ENCODE measurements around the gene LIG1.
"Not testable (repeated sequence)": the region's sequence is repeated elsewhere in the genome, so short reads cannot be mapped to it uniquely, and the experiment has no call there.

LIG1 gene

GRCh38 chr19:48120505-48120904 is 49.6 kb downstream of the LIG1 start:
- DNase-seq: no peak

DNA sequence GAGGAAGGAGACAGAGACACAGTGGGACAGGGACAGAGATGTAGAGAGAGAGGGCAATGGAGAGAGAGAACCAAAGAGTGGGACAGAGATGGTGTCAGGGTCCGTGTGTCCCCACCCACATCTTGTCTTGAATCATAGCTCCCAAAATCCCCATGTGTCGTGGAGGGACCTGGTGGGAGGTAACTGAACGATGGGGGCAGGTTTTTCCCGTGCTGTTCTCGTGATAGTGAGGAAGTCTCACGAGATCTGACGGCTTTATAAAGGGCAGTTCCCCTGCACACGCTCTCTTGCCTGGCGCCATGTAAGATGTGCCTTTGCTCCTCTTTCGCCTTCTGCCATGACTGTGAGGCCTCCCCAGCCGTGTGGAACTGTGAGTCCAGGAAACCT is 52.0 kb downstream of the LIG1 start:
- DNase-seq: no peak

GRCh38 chr19:48117515-48118130 is 52.5 kb downstream of the LIG1 start:
- peak in 1 of 2 experiments; percentile 1 for DNase-seq

DNA sequence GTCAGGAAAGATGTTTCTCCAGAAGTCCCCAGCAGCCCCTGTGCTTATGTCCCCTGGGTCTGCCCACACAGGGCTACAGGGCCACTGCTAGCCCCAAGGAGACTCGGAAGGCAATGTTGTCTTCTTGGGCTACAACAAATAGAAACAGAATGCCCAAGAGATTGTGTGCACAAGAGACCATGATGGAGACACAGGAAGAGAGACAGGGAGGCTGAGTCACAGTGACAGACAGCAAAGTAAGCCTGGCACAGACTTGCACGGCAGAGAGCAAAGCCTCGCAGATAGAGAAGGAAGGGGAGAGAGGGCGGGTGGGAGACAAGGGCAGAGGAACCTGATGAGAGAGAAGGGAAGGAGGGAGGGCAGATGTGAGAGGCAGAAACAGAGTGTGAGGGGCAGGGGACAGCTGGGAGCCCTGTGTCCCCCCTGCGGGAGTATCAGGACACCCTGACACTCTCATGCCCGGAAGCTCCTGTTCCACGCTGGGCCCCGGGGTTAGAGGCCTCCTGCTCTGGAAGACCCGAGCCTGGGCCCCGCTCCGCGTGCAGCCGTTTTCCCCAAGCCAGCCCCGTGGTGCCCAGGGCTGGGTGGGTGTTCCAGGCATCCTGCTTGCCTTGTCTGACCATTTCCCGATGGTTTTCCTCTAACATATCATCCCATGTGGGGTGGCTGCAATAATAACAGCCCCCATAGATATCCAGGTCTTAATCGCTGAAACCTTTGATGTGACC is 56.8 kb downstream of the LIG1 start:
- DNase-seq: peak; percentile 59 to 60

DNA sequence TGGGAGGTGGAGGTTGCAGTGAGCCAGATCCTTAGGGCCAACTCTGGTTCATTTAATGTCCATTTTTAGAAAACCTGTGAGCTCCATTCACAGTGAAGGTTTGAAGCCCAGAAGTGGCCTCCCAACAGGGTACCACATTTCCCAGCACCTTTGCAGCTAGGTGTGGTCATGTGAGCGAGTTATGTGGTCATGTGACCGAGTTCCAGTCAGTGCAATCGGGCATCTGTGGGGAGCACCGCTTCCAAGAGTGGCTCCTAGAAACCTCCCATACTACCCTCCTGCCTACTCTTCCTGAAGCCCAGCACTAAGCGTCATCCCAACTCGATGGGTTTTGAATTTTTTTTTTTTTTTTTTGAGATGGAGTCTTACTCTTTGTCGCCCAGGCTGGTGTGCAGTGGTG is 58.9 kb downstream of the LIG1 start:
- DNase-seq: no peak

DNA sequence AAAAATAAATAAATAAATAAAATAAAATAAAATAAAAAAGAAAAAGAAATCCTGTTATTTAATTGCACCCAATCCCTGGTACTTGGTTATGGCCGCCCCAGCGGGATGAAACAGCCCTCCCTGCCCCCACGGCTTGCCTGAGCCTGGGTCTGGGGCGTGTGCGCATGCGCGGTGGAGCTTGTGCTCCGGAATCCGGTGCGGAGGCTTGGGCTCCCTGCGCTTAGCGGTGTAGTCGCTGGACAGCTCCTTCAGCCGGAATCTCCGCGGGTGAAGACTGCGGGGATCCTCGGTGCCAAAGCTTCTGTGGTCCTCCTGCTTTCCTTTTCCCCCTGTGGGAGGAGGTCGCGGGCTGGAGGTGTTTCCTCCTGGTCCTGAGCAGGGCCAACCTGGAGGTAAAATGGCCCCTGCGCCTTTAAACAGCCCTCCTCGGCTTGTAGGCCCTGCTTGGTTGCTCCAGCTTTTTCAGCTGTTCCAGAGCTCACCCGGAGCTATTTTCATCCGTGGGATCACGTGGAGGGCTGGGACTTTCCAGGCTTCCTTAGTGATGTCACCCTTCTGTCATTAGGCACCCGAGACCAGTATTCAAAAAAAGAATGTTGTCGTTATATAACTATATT is 59.7 kb downstream of the LIG1 start, which contains the start of gene PLA2G4C:
Gene PLA2G4C, minus strand, starts transcription at position 468 of the 617 bp plus-strand sequence. CDS start 4,288 bp downstream, outside the sequence.
- DNase-seq: peak; percentile 86 to 87

GRCh38 chr19:48108997-48109782 is 61.0 kb downstream of the LIG1 start:
- DNase-seq: no peak

GRCh38 chr19:48103922-48104321 is 66.2 kb downstream of the LIG1 start:
- no peak for DNase-seq

DNA sequence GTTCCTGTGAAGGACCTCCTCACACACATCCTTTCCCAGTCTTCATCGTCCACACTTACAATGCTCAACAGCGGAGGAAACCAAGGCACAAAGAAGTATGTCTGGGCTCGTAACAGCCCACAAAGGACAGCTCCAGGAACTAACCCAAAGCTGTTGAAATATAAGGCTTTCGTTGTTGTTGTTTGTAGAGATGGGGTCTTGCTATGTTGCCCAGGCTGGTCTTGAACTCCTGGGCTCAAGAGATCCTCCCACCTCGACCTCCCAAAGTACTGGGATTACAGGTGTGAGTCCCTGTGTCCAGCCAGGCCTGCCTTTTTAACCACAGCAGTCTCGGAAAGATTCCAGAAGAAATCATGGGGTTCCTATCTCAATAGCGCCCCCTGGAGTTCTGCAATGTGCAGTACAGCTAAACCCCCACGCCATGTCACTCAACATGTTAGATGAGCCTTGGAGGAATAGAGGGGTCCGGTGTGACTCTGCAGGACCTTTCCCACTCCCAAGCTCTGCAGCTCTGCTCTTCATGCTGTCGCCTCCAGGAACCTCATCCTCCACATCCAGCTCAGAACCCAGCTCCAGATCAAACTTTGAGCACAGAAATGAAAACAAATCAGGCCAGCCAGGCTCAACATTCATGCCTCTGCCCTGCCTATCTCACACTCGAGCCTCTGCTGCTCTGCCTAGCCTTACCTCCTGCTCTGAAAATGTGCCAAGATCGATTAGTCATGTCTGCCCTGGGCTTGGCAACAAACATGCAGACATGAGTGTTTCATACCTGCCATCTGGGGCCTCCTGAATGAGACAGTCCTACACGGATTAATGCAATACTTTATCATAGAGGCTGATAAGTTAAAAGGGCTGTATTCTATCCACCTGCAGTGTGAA is 67.0 kb downstream of the LIG1 start:
- peak; percentile 51 to 54 for DNase-seq

DNA sequence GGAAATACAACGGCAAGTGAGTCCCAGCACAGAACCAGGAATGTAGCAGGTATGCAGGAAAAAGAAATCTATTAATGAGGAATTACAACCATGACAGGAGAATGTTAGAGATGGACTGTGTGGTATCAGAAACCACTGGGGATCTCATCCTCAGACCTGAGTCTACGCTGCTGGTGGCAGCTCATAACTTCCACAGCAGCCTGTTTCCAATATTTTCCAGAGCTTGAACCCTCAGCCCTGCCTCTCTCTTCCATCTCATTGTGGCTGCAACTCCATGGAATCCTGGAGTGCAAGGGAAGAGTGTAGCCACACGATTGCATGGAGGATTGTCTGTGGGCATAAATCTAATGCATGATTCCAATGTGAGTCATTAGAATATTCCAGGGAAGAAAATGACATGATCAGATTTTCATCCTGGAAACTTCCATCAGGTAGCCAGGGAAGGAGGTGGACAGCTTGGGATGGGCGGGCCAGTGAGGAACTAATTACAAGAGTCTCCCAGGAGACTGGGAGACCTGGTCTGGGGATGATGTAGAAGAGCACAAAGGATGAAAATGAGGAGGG is 74.5 kb downstream of the LIG1 start:
- no peak for DNase-seq

GRCh38 chr19:48094855-48095203 is 75.3 kb downstream of the LIG1 start:
- DNase-seq: no peak

GRCh38 chr19:48094129-48094854 is 75.9 kb downstream of the LIG1 start:
- DNase-seq: no peak

GRCh38 chr19:48091111-48091718 is 78.9 kb downstream of the LIG1 start:
- not testable (repeated sequence) for DNase-seq

- no peak for DNase-seq
Measured at GRCh38 chr19:48090281-48090802, 79.8 kb downstream of the LIG1 start.

DNA sequence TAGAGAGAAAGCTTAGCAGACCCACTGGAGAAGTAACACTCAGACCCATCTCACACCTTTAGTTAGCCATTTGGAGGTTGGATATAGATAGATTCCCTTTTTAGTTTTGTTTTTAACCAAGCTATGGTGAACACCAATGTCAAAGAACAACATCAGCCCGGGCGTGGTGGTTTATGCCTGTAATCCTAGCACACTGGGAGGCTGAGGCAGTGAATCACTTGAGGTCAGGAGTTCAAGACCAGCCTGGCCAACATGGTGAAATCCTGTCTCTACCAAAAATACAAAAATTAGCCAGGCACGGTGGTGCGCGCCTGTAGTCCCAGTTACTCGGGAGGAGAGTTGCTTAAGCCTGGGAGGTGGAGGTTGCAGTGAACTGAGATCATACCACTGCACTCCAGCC is 81.2 kb downstream of the LIG1 start:
- DNase-seq: not testable (repeated sequence)

- no peak for DNase-seq
Measured at GRCh38 chr19:48085904-48086864, 84.0 kb downstream of the LIG1 start.

- no peak for DNase-seq
Measured at GRCh38 chr19:48085076-48085475, 85.1 kb downstream of the LIG1 start.

DNA sequence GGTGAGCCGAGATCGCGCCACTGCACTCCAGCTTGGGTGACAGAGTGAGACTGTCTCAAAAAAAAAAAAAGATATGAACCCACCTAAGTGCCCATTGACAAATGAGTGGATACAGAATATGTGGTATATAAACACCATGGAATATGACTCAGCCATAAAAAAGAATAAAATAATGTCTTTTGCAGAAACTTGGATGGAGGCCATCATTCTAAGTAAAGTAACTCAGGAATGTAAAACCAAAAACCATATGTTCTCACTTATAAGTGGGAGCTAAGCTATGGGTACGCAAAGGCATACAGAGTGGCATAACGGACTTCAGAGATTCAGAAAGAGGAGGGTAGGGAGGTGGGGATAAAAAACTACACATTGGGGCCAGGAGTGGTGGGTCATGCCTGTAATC is 89.0 kb downstream of the LIG1 start:
- DNase-seq: no peak

DNA sequence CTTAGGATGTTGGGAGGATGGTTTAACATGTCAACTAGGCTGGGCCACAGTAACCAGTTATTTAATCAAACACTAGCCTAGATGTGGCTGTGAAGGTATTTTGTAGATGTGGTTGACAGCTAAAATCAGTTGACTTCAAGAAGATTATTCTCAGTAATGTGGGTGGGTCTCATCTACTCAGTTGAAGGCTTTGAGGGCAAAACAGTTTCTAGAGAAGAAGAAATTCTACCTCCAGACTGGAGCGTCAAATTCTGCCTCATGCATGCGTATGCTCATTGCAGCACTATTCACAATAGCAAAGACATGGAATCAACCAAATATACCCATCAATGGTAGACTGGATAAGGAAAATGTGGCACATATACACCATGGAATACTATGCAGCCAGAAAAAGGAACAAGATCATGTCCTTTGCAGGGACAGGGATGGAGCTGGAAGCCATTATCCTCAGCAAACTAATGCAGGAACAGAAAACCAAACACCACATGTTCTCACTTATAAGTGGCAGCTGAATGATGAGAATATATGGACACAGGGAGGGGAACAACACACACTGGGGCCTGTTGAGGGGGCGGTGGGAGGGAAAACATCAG is 99.9 kb downstream of the LIG1 start:
- not testable (repeated sequence) for DNase-seq

All from Kasumi-1 (cell line).